Sigmoid colon (tissue), 7 donors: ENCODE results near the gene SMG9. TPM values are rescaled to one million over a fixed set of nuclear protein-coding genes. Genes with fewer than 3 reads are reported as not detected.

Source experiments
- DNase-seq: peaks from one replicate; pipeline ENCODE4 v3.0.0-alpha.2; 2019
- H3K27ac ChIP-seq, 4 donors: fragments of 200-600 bp; sonication (generic); one replicate each; pipeline ENCODE4 v1.5.1; 2016 to 2019; ENCODE audit warnings: mild to moderate bottlenecking in 1 of 4
- H3K27me3 ChIP-seq, 3 donors: fragments of 200-600 bp; sonication (generic); one replicate each; pipeline ENCODE4 v1.5.1; 2019; ENCODE audit warnings: mild to moderate bottlenecking in 1 of 3
- H3K36me3 ChIP-seq, 4 donors: fragments of 200-600 bp; sonication (generic); one replicate each; pipeline ENCODE4 v1.5.1; 2016 to 2019
- H3K4me1 ChIP-seq, 4 donors: fragments of 200-600 bp; sonication (generic); one replicate each; pipeline ENCODE4 v1.5.1; 2017 to 2019
- H3K4me3 ChIP-seq, 4 donors: fragments of 200-600 bp; sonication (generic); one replicate each; pipeline ENCODE4 v1.5.1; 2017 to 2019; ENCODE audit warnings: mild to moderate bottlenecking in 2 of 4, moderate library complexity in 1 of 4
- H3K9me3 ChIP-seq, 4 donors: fragments of 200-600 bp in 3 of 4; sonication (generic) in 3 of 4; one replicate each; pipeline versions ENCODE4 v1.5.1 to v1.6.1; 2013 to 2019
- EP300 ChIP-seq, 4 donors: sonication (generic); formaldehyde crosslinking; IDR thresholded peaks; one replicate each; pipeline ENCODE4 v1.6.1; 2017; ENCODE audit warnings: antibody characterized with exemption in 4 of 4
- POLR2A ChIP-seq, 2 donors: fragments of 450-650 bp; IDR thresholded peaks; one replicate each; pipeline ENCODE4 v1.6.1; 2016; ENCODE audit warnings: antibody characterized with exemption in 2 of 2, mild to moderate bottlenecking in 2 of 2, moderate library complexity in 2 of 2
- POLR2AphosphoS5 ChIP-seq, 4 donors: sonication (generic); formaldehyde crosslinking; IDR thresholded peaks; one replicate each; pipeline ENCODE4 v1.6.1; 2017; ENCODE audit warnings: antibody characterized with exemption in 4 of 4
- WGBS, 2 donors: extraction: QIAGEN DNeasy Blood & Tissue Kit; methylation state at CpG; one replicate each; pipeline ENCODE4 v1.1.7; 2013; 5-methylcytosine and 5-hydroxymethylcytosine counted together
- intact Hi-C: fragments of 100-400 bp; cut with DNase I; formaldehyde crosslinking; loops from one replicate; pipeline ENCODE4 v1.15.1; 2023
- polyA plus RNA-seq, 3 donors: library from polyadenylated mRNA; stranded (reverse); fragments of 200-250 nt; gene quantifications; one replicate each; pipeline ENCODE4 v1.2.3, GENCODE V29; 2013
- total RNA-seq, 4 donors: library from RNA; depleted of rRNA; stranded (reverse); fragments of >200 nt; gene quantifications; one replicate each; pipeline ENCODE4 v1.1.0, GENCODE V29; 2016
- TF ChIP-seq, protein P1 (sequence below), 4 experiments: fragments of 450-650 bp in 3 of 4; fragments of 200-600 bp in 1 of 4; IDR thresholded peaks; one replicate each; pipeline ENCODE4 v1.5.1; 2016 to 2019; ENCODE audit warnings: antibody characterized with exemption in 4 of 4, mild to moderate bottlenecking in 3 of 4, moderate library complexity in 2 of 4
- donor health status: healthy with polysubstance abuse.
- donor health status: Bipolar disorder and iron deficiency.
- donor health status: healthy.

The SMG9 gene
- total and polyA plus RNA-seq, 7 donors, result 5.6 to 36.5 (median 12.5) TPM

- WGBS, 2 donors, result 87 to 93% methylated on average over 5 of the region's 5 CpGs
- Histone ChIP-seq H3K27me3 (peaks cover 0 to 26% (median 16%) of the 10 kb centered on the region in 3 donors), H3K4me1 (peaks cover 0 to 12% (median 7%) of the 10 kb centered on the region in 4 donors), H3K36me3 (no peaks in the 10 kb centered on the region), H3K27ac (no peak overlapping the region), H3K9me3 (peaks cover 0 to 2% (median under 1%) of the 10 kb centered on the region in 4 donors), H3K4me3 (no peak overlapping the region)
- no peak for DNase-seq
- TF ChIP-seq POLR2AphosphoS5 (IDR thresholded peaks at IDR 0.05) (no peak), EP300 (IDR thresholded peaks at IDR 0.05) (no peak)
- TF ChIP-seq, protein P1, sequence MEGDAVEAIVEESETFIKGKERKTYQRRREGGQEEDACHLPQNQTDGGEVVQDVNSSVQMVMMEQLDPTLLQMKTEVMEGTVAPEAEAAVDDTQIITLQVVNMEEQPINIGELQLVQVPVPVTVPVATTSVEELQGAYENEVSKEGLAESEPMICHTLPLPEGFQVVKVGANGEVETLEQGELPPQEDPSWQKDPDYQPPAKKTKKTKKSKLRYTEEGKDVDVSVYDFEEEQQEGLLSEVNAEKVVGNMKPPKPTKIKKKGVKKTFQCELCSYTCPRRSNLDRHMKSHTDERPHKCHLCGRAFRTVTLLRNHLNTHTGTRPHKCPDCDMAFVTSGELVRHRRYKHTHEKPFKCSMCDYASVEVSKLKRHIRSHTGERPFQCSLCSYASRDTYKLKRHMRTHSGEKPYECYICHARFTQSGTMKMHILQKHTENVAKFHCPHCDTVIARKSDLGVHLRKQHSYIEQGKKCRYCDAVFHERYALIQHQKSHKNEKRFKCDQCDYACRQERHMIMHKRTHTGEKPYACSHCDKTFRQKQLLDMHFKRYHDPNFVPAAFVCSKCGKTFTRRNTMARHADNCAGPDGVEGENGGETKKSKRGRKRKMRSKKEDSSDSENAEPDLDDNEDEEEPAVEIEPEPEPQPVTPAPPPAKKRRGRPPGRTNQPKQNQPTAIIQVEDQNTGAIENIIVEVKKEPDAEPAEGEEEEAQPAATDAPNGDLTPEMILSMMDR (IDR thresholded peaks at IDR 0.05), result no peak
- intact Hi-C loops, result no loop called here
Measured at GRCh38 chr19:43697295-43697694, 57.5 kb downstream of the SMG9 start.

DNA sequence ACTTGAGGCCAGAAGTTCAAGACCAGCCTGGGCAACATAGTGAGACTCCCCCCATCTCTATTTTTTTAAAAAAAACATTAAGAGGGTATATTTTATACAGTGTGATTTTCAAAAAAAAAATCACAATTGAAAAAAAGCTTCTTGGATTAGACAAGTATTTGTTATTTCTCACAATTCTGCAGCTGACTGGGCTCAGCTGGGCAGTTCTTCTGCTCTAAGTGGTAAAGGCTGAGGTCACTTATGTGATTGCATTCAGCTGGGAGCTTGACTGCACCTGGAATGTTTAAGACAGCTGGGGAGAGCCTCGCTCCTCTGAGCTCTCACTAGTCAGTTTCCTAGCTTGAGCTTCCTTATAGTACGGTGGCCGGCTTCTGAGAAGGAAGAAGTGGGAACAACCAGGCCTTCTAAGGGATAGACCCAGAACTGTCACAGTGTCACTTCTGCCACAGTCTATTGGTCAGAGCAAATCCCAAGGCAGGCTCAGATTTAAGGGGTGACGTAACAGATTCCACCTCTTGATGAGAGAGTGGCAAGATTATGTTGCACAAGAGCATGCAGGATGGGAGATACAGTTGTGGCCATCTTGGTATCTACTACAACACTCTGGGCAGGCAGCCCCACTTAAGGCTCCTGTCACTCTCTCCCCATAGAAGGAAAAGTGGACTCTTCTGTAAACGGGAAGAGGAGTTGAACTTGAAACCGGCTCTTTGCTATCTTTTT lies 58.6 kb downstream of the SMG9 start:
- no peak for DNase-seq
- Histone ChIP-seq H3K27ac (no peak overlapping the region), H3K4me1 (peaks cover 0 to 12% (median 7%) of the 10 kb centered on the region in 4 donors), H3K27me3 (peaks cover 0 to 26% (median 16%) of the 10 kb centered on the region in 3 donors), H3K36me3 (no peaks in the 10 kb centered on the region), H3K4me3 (no peak overlapping the region), H3K9me3 (peaks cover 0 to 11% (median 5%) of the 10 kb centered on the region in 4 donors)
- no peak for TF ChIP-seq POLR2AphosphoS5 (IDR thresholded peaks at IDR 0.05)
- TF ChIP-seq EP300 (IDR thresholded peaks at IDR 0.05), result no peak
- no peak for TF ChIP-seq POLR2A (IDR thresholded peaks at IDR 0.05)
- TF ChIP-seq, protein P1 (IDR thresholded peaks at IDR 0.05), result no peak
- intact Hi-C loops, result no loop called here
- WGBS, 2 donors, result 84 to 88% methylated on average over 6 of the region's 6 CpGs

GRCh38 chr19:43694553-43694952 lies 60.2 kb downstream of the SMG9 start:
- no peak for DNase-seq
- Histone ChIP-seq H3K4me1 (peaks cover 0 to 6% (median 4%) of the 10 kb centered on the region in 4 donors), H3K9me3 (peaks cover 0 to 13% (median 7%) of the 10 kb centered on the region in 4 donors), H3K36me3 (no peaks in the 10 kb centered on the region), H3K27me3 (peaks cover 0 to 17% (median 9%) of the 10 kb centered on the region in 3 donors), H3K27ac (no peak overlapping the region), H3K4me3 (no peak overlapping the region)
- intact Hi-C loops, result no loop called here
- TF ChIP-seq POLR2AphosphoS5 (IDR thresholded peaks at IDR 0.05), result no peak
- WGBS, 2 donors, result 42 to 65% methylated on average over 5 of the region's 5 CpGs

DNA sequence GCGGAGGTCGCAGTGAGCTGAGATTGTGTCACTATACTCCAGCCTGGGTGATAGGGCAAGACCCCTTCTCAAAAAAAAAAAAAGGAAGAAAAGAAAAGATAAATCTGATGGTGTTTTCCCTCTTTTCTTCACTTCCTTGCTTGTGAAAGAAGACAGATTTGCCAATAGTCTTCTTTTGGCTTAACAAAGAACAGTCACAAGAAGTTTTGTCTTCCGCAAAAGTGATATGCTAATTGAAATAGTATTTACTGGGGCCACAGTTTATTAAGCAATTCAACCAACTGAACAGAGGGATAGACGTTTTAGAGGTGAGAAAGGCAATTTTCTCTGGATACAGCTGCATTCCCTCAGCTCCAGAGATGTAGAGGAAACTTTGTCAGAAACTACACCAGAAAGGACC lies 61.9 kb downstream of the SMG9 start:
- H3K4me1 ChIP-seq, result no peaks in the 10 kb centered on the region
- TF ChIP-seq EP300 (IDR thresholded peaks at IDR 0.05) (no peak), POLR2A (IDR thresholded peaks at IDR 0.05) (no peak), POLR2AphosphoS5 (IDR thresholded peaks at IDR 0.05) (no peak)
- TF ChIP-seq, protein P1 (IDR thresholded peaks at IDR 0.05), result no peak
- no peak overlapping the region for H3K27ac ChIP-seq
- intact Hi-C loops, result no loop called here
- H3K4me3 ChIP-seq, result no peak overlapping the region
- 82 to 84% methylated on average over 4 of the region's 4 CpGs for WGBS, 2 donors
- peaks cover 0 to 13% (median 7%) of the 10 kb centered on the region in 4 donors for H3K9me3 ChIP-seq
- no peaks in the 10 kb centered on the region for H3K36me3 ChIP-seq
- no peak for DNase-seq
- H3K27me3 ChIP-seq, result peaks cover 0 to 4% (median 0%) of the 10 kb centered on the region in 3 donors

- Histone ChIP-seq H3K4me3 (no peak overlapping the region), H3K36me3 (no peaks in the 10 kb centered on the region), H3K9me3 (peaks cover 0 to 13% (median 7%) of the 10 kb centered on the region in 4 donors), H3K27me3 (no peaks in the 10 kb centered on the region), H3K27ac (no peak overlapping the region), H3K4me1 (no peaks in the 10 kb centered on the region)
- no peak for TF ChIP-seq POLR2A (IDR thresholded peaks at IDR 0.05)
- TF ChIP-seq EP300 (IDR thresholded peaks at IDR 0.05), result no peak
- no peak for TF ChIP-seq POLR2AphosphoS5 (IDR thresholded peaks at IDR 0.05)
- TF ChIP-seq, protein P1 (IDR thresholded peaks at IDR 0.05), result no peak
- no peak for DNase-seq
- intact Hi-C loops, result no loop called here
- 89 to 92% methylated on average over 2 of the region's 2 CpGs for WGBS, 2 donors
Measured at GRCh38 chr19:43692385-43692784, 62.4 kb downstream of the SMG9 start.
